ENCODE results near the gene ZNF74.

- TF ChIP-seq, protein P1, sequence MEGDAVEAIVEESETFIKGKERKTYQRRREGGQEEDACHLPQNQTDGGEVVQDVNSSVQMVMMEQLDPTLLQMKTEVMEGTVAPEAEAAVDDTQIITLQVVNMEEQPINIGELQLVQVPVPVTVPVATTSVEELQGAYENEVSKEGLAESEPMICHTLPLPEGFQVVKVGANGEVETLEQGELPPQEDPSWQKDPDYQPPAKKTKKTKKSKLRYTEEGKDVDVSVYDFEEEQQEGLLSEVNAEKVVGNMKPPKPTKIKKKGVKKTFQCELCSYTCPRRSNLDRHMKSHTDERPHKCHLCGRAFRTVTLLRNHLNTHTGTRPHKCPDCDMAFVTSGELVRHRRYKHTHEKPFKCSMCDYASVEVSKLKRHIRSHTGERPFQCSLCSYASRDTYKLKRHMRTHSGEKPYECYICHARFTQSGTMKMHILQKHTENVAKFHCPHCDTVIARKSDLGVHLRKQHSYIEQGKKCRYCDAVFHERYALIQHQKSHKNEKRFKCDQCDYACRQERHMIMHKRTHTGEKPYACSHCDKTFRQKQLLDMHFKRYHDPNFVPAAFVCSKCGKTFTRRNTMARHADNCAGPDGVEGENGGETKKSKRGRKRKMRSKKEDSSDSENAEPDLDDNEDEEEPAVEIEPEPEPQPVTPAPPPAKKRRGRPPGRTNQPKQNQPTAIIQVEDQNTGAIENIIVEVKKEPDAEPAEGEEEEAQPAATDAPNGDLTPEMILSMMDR (conservative IDR thresholded peaks at IDR 0.05 in 1 of 2, IDR thresholded peaks at IDR 0.05 in 1 of 2; ENCODE audit: extremely low read depth in 1 of 2, insufficient read depth in 1 of 2, low read depth in 1 of 2, low read length in 2 of 2) = no peak
- no peak for TF ChIP-seq EZH2 (IDR thresholded peaks at IDR 0.05; ENCODE audit: borderline replicate concordance, low read length)
Measured at GRCh38 chr22:20453222-20453621, 59.3 kb downstream of the ZNF74 start.

Data from mammary epithelial cell (primary cell).